Fibroblast of lung (primary cell): Measurements from ENCODE around the gene GPR55.

Experiments
- EZH2 ChIP-seq: IDR thresholded peaks from 2 replicates; pipeline ENCODE4 v1.5.1; 2012; ENCODE audit warnings: low read length, control low read depth, mild to moderate bottlenecking; ENCODE audit errors: missing control alignments
- TF ChIP-seq, protein P1 (sequence below), 2 donors: IDR thresholded peaks in 1 of 2; conservative IDR thresholded peaks in 1 of 2; 1 replicate in 1 of 2; 2 replicates in 1 of 2; pipeline ENCODE4 v1.5.1; 2011 to 2012; ENCODE audit warnings: low read length in 2 of 2, control low read depth in 1 of 2, inconsistent platforms in 1 of 2, low read depth in 1 of 2, mild to moderate bottlenecking in 1 of 2

DNA sequence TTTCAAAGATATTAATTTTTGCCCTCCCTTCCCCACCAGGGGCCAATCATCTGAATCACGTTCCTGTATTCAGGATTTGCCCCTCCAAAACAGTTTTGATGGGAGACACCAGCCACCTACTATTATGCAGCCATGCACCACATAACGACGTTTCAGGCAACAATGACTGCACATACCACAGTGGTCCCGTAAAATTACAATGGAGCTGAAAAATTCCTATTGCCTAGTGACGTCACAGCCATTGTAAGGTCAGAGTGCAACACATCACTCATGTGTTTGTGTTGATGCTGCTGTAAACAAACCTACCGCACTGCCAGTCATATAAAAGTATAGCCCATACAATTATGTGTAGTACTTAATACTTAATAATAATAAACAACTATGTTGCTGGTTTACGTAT is 37.7 kb downstream of the GPR55 start:
- TF ChIP-seq, protein P1, sequence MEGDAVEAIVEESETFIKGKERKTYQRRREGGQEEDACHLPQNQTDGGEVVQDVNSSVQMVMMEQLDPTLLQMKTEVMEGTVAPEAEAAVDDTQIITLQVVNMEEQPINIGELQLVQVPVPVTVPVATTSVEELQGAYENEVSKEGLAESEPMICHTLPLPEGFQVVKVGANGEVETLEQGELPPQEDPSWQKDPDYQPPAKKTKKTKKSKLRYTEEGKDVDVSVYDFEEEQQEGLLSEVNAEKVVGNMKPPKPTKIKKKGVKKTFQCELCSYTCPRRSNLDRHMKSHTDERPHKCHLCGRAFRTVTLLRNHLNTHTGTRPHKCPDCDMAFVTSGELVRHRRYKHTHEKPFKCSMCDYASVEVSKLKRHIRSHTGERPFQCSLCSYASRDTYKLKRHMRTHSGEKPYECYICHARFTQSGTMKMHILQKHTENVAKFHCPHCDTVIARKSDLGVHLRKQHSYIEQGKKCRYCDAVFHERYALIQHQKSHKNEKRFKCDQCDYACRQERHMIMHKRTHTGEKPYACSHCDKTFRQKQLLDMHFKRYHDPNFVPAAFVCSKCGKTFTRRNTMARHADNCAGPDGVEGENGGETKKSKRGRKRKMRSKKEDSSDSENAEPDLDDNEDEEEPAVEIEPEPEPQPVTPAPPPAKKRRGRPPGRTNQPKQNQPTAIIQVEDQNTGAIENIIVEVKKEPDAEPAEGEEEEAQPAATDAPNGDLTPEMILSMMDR (conservative IDR thresholded peaks at IDR 0.05 in 1 of 2, IDR thresholded peaks at IDR 0.05 in 1 of 2; ENCODE audit: low read depth in 1 of 2, low read length in 2 of 2), result no peak
- TF ChIP-seq EZH2, result no peak
